Endothelial cell of coronary artery (primary cell): Measurements from ENCODE around the gene TMEM208. TPM values are rescaled to one million over a fixed set of nuclear protein-coding genes. Genes with fewer than 3 reads are reported as not detected.

ENCODE experiments used
- total RNA-seq: library from RNA; depleted of rRNA; stranded (reverse); fragments of >200 nt; gene quantifications from 2 replicates; pipeline ENCODE4 v1.2.3, GENCODE V29; 2014

TMEM208 gene
- 18.4 and 29.7 TPM in 2 replicates for total RNA-seq

DNA sequence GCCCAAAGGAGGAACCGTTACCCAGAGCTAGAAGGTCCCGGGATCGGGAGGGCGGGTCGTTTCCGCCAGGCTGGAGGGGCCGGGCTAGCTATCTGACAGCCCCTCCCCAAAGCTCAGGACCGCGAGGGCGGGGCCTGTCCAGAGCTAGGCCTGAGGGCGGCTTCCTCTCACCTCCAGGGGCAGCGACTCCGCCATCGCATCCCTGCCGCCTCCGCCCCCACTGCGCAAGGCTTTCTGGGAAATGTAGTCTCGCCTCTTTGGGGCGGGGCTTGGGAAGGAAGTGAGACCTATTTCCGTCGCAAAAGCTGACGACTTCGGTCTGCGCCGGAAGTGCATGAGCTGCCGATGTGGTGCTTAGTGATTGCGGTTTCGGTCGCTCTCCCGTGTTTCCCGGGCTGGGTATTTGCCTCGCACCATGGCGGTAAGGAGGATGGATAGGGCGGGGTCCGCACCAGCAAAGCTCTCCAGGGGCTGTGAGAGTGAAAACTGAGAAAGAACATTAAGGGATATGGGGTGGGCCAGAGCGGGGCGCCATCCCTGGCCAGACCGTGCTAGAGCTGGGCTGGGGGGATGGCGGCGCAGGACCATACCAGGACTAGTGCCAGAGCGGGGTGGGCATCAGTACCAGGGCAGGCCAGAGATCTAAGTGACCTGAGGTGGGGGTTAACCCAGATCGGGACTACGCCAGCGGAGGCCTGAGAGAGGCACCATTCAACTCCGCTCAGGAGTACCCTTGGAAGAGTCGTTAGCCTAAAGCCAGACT lies at the start of gene TMEM208:
TMEM208 (plus strand) TSS at position 327 of the 763 bp plus-strand sequence; CDS start at position 416, 89 bp downstream.

GRCh38 chr16:67183627-67184452 lies 43.1 kb upstream of the TMEM208 start, which contains the start of gene MATCAP1:
Gene MATCAP1, minus strand, starts transcription at chr16:67183963. Its CDS starts 3,353 bp downstream, at chr16:67180610.

GRCh38 chr16:67190041-67190440 lies 36.9 kb upstream of the TMEM208 start, which contains the start of gene EXOC3L1:
Gene EXOC3L1, minus strand, starts transcription at chr16:67190136. Its CDS starts 460 bp downstream, at chr16:67189676.

GRCh38 chr16:67191995-67192681 lies 34.8 kb upstream of the TMEM208 start, which contains the start of gene E2F4:
Gene E2F4, plus strand, starts transcription at chr16:67192155. Its CDS starts 73 bp downstream, at chr16:67192228.

DNA sequence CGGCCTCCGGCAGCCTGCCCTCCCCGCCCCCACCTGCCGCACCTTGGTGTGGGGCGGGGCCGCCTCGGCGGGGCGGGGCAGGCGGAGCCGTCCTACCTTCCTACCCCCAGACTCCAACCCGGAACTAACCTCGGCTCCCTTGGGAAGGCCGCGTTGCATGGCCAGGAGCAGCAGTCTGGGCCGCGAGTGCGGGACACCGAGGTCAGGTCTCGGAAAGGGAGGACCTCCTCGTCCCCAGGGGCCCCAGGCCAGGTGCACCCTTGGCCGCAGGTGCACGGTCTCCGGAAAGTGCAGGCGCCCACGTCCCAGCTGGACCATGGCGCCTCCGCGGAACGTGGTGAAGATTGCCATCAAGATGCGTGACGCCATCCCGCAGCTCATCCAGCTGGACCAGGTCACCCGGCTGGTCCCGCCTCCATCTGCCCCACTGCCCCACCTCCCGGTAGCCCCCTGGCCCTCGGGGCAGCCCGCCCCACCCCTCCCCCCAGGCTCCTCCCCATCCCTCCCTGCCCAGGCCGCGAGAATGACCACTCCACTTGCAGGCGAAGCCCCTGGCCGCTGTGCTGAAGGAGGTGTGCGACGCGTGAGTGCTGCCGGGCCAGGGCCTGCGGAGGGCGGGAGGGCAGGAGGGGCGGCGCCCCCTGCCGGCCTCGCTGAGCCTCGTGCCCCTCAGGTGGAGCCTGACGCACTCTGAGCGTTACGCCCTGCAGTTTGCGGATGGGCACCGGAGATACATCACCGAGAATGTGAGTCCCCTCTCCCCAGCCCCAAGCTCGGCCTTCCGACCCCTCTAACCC lies 27.7 kb upstream of the TMEM208 start, which contains the start of gene ELMO3:
ELMO3 (plus strand) TSS at position 121 of the 797 bp plus-strand sequence; CDS start at position 317, 196 bp downstream.

DNA sequence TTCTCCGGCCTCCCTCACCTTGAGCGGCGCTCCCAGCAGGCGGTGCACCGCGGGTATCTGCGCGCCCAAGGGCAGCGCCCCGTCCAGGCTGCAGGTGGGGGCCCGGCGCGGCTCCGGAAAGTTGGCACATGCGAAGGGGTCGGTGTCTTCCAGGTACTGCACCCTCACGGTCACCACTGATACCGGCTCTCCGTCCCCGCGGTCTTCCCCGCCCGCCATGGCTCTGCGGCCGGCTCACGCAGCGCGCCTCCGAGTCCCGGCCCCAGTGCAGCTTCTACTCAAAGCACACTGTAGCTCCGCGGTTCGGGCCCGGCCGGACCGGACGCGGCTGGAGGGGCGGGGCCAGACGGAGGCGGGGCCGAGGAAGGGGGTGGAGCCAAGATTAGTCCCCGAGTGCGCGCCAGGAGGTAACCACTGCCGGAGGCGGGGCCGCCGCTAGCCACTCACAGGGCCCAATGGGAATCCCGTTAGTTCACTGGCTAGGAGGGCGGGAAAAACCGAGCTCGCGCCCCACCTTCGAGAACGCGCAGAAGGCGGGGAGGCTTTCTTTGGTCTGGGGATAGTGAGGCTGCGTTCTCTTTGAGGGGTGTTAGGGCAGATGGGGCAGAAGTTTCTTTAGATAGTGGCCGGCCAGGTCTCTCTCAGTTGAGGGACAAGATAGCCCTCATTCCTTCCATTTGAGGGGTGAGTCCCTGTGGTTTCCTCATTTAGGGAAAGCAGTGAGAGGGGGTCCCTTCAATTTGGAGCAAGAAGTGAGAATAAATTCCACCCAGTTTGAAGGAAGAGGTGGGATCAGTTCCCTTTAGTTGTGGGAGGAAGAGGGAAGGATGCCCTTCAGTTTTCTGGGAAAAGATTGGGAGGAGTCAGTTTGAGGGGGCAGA lies 20.5 kb downstream of the TMEM208 start, which contains the start of gene FHOD1:
FHOD1 (minus strand) TSS at position 290 of the 881 bp plus-strand sequence; CDS start at position 219, 71 bp downstream.

DNA sequence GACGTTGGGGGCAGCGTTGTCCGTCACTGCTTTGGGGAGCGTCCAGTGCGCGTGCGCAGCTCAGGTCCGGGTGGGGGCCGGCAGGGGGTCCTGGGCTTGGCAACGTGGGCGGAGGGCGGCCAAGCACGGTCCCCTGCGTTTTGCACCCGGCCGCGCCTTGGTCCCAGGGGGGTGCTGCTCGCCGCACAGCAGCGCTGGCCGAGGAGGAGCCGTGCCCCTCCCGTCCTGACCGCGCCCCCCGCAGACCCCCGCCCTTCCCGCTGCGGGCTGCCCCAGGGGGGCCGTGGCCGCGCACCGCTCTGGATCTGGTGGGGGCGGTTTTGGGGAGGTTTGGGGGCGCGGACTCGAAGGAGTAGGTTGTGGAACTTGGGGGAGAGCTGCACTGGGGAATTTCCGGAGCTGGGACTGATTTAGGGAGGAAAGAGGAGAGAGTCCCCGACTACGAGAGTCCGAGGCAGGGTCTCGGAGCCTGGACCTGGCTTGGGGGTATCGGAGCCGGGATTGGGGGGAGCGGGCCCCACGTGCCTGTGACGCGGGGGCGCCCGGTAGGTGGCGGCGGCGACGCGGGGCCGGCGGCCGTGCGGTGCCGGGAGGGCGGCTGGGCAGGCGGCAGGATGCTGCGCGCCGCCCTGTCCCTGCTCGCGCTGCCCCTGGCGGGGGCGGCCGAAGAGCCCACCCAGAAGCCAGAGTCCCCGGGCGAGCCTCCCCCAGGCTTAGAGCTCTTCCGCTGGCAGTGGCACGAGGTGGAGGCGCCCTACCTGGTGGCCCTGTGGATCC lies 21.7 kb downstream of the TMEM208 start, which contains the start of gene SLC9A5:
SLC9A5 (plus strand) TSS at position 579 of the 777 bp plus-strand sequence; CDS start at position 615, 36 bp downstream.

Other genes starting within 250 kb of the TMEM208 start
- 0.54 and 0.56 TPM in 2 replicates for gene CES4A, start 238.5 kb upstream of the TMEM208 start, total RNA-seq
- 96.9 and 97.7 TPM in 2 replicates for gene CBFB, start 198.0 kb upstream of the TMEM208 start, total RNA-seq
- 10.3 and 12.0 TPM in 2 replicates for gene PHAF1, start 117.2 kb upstream of the TMEM208 start, total RNA-seq
- 3.7 and 7.8 TPM in 2 replicates for gene B3GNT9, start 76.1 kb upstream of the TMEM208 start, total RNA-seq
- gene TRADD, start 67.2 kb upstream of the TMEM208 start, total RNA-seq, result 13.9 and 17.1 TPM in 2 replicates
- 4.7 and 6.4 TPM in 2 replicates for gene FBXL8, start 67.2 kb upstream of the TMEM208 start, total RNA-seq
- 0.45 and 3.2 TPM in 2 replicates for gene HSF4, start 62.4 kb upstream of the TMEM208 start, total RNA-seq
- gene NOL3, start 56.6 kb upstream of the TMEM208 start, total RNA-seq, result 7.7 and 13.8 TPM in 2 replicates
- 18.4 and 18.9 TPM in 2 replicates for gene MATCAP1, start 43.2 kb upstream of the TMEM208 start, total RNA-seq
- 2.4 and 9.1 TPM in 2 replicates for gene EXOC3L1, start 37.0 kb upstream of the TMEM208 start, total RNA-seq
- 51.1 and 61.8 TPM in 2 replicates for gene E2F4, start 35.0 kb upstream of the TMEM208 start, total RNA-seq
- gene ELMO3, start 28.0 kb upstream of the TMEM208 start, total RNA-seq, result 0.72 and 1.2 TPM in 2 replicates
- gene FHOD1, start 20.4 kb downstream of the TMEM208 start, total RNA-seq, result 26.5 and 29.4 TPM in 2 replicates
- gene SLC9A5, start 21.8 kb downstream of the TMEM208 start, total RNA-seq, result 0.81 and 0.85 TPM in 2 replicates
- gene PLEKHG4, start 52.4 kb downstream of the TMEM208 start, total RNA-seq, result 26.9 and 27.6 TPM in 2 replicates
- under 0.01 and 0.09 TPM in 2 replicates for gene KCTD19, start 99.6 kb downstream of the TMEM208 start, total RNA-seq
- 0.28 and 2.7 TPM in 2 replicates for gene LRRC36, start 99.7 kb downstream of the TMEM208 start, total RNA-seq
- gene TPPP3, start 166.4 kb downstream of the TMEM208 start, total RNA-seq, result 0.18 and 0.28 TPM in 2 replicates
- gene ZDHHC1, start 189.3 kb downstream of the TMEM208 start, total RNA-seq, result 5.9 and 6.0 TPM in 2 replicates
- not detected in 2 replicates for gene HSD11B2, start 204.0 kb downstream of the TMEM208 start, total RNA-seq